Measurements from ENCODE around the gene CAB39.

The CAB39 gene

GRCh38 chr2:230754200-230754599 lies 41.6 kb downstream of the CAB39 start:
- no peak overlapping the region for H3K4me3 ChIP-seq (ENCODE audit: control insufficient read depth, low read depth, low read length)
- no peak for TF ChIP-seq CTCF (IDR thresholded peaks at IDR 0.05; ENCODE audit: control insufficient read depth, insufficient read depth, low read depth, low read length, missing control alignments)
- DNase-seq (ENCODE audit: low read depth): no peak

GRCh38 chr2:230757476-230757875 lies 44.8 kb downstream of the CAB39 start:
- no peak overlapping the region for H3K4me3 ChIP-seq (ENCODE audit: control insufficient read depth, low read depth, low read length)
- no peak for TF ChIP-seq CTCF (IDR thresholded peaks at IDR 0.05; ENCODE audit: control insufficient read depth, insufficient read depth, low read depth, low read length, missing control alignments)
- peak; percentile 34 for DNase-seq (ENCODE audit: low read depth)

- H3K4me3 ChIP-seq (ENCODE audit: control insufficient read depth, low read depth, low read length): no peak overlapping the region
- DNase-seq (ENCODE audit: low read depth): peak; percentile 84
Observed at GRCh38 chr2:230758566-230759480, 46.2 kb downstream of the CAB39 start.

GRCh38 chr2:230759481-230760167 lies 47.0 kb downstream of the CAB39 start:
- no peak for DNase-seq (ENCODE audit: low read depth)
- no peak overlapping the region for H3K4me3 ChIP-seq (ENCODE audit: control insufficient read depth, low read depth, low read length)
- TF ChIP-seq CTCF (IDR thresholded peaks at IDR 0.05; ENCODE audit: control insufficient read depth, insufficient read depth, low read depth, low read length, missing control alignments): no peak

More at GRCh38 chr2:230758566-230759480, 46.2 kb downstream of the CAB39 start:
- TF ChIP-seq CTCF (IDR thresholded peaks at IDR 0.05; ENCODE audit: control insufficient read depth, insufficient read depth, low read depth, low read length, missing control alignments): no peak

GRCh38 chr2:230761704-230762103 lies 49.1 kb downstream of the CAB39 start:
- DNase-seq (ENCODE audit: low read depth): no peak
- H3K4me3 ChIP-seq (ENCODE audit: control insufficient read depth, low read depth, low read length): no peak overlapping the region
- no peak for TF ChIP-seq CTCF (IDR thresholded peaks at IDR 0.05; ENCODE audit: control insufficient read depth, insufficient read depth, low read depth, low read length, missing control alignments)

GRCh38 chr2:230762317-230762896 lies 49.8 kb downstream of the CAB39 start:
- no peak for DNase-seq (ENCODE audit: low read depth)
- TF ChIP-seq CTCF (IDR thresholded peaks at IDR 0.05; ENCODE audit: control insufficient read depth, insufficient read depth, low read depth, low read length, missing control alignments): peak; percentile 37
- H3K4me3 ChIP-seq (ENCODE audit: control insufficient read depth, low read depth, low read length): no peak overlapping the region
